ENCODE measurements around the gene CNIH3. TPM values are rescaled to one million over a fixed set of nuclear protein-coding genes. Genes with fewer than 3 reads are reported as not detected.
"Not testable (repeated sequence)": the region's sequence is repeated elsewhere in the genome, so short reads cannot be mapped to it uniquely, and the experiment has no call there.

CNIH3 gene
- total RNA-seq, result 1.7 TPM

DNA sequence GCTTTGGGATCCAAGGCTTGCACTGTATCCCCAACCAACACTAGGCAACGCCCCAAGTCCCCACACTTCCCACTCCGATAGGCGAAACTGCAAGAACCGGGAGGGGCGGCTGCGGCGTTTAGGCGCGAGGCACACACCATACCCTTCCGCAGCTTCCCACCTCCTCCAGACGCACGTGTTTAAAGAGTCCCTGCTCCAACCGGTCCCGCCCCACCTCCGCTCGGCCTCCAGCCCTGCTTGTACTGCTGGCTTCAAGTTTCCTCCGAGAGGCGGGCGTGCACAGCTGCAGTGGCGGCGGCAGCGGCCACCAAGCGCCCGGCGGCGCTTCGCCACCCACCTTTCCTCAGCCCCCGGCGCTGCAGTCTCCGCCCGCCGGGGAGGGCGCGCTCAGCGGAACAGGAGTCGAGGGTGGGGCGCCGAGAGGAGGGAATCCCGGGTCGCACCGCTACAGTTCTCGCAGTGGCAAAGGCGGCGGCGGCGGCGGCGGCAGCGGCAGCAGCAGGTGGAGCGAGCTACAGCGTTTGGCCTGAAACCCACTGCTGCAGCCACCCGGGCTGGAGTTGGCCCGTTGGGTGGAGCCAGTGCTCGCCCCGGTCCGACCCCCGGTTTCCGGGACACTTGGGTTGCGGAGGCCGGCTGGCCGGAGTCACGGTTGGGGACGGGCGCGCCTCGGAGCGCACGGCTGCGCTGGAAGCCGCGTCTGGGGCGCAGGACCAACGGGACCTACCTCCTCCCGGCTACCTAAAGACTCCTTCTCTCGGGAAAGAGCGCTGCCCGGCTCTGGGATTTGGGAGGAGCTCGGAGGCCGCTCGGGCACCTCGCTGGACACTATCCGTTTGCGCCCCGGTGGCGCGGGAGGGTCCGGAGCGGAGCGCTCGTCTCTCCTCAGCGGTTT is at the start of gene CNIH3:
Gene CNIH3, plus strand, starts transcription at position 457 of the 895 bp plus-strand sequence. CDS start 858 bp downstream, outside the sequence.
- ATAC-seq (peak; percentile 33), DNase-seq (ENCODE audit: low spot score) (no peak)

DNA sequence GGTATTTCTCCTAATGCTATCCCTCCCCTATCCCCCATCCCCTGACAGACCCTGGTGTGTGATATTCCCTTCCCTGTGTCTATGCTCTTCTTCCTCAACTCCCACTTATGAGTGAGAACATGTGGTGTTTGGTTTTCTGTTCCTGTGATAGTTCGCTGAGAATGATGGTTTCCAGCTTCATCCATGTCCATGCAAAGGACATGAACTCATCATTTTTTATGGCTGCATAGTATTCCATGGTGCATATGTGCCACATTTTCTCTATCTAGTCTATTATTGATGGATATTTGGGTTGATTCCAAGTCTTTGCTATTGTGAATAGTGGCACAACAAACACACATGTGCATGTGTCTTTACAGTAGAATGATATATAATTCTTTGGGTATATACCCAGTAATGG is 49.6 kb upstream of the CNIH3 start:
- not testable (repeated sequence) for DNase-seq (ENCODE audit: low spot score); ATAC-seq

DNA sequence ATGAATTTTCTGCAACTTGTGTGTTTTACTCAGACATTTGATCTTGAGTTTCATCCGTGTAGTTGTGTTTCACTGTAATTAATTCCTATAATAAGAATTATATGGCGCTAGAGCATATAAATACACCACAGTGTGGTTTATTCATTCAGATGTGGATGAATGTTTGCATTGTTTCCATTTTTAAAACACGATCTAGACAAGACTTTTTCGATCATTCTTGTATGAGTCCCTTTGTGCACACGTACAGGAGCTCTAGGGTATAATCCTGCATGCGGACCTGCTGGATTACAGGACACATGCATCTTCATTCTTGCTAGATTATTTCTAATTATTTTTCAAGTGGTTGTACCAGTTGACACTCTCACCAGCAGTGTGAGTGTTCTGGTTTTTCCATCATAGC is 46.8 kb upstream of the CNIH3 start:
- no peak for DNase-seq (ENCODE audit: low spot score)
- no peak for ATAC-seq

DNA sequence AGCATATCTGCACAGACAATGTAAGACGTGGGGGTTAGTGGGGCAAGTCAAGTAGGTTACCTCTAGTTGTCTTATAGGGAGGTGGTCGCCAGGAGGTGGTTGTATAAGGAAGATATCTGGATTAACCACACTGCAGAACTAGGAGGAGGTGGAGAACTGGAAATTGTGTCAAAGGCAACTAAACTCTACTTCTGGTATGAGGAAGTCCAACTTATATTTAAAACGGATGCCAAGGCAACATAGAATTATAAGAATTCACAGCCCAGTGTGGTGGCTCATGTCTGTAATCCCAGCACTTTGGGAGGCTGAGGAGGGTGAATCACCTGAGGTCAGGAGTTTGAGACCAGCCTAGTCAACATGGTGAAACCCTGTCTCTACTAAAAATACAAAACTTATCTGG is 44.1 kb upstream of the CNIH3 start:
- ATAC-seq; DNase-seq (ENCODE audit: low spot score): not testable (repeated sequence)

DNA sequence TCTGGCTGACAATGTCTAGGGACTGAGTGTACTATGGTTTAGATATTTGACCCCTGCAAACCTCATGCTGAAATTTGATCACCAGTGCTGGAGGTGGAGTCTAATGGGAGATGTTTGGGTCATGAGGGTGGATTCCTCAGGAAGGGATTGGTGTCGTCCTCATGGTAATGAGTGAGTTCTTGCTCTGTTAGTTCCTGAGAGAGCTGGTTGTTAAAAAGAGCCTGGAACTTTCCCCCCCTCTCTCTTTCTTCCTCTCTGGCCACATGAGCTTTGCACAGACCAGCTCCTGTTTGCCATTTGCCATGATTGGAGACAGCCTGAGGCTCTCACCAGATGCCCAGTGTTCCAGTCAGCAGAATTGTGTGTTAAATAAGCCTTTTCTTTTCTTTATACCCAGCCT is 36.6 kb upstream of the CNIH3 start:
- no peak for DNase-seq (ENCODE audit: low spot score)
- ATAC-seq, result no peak

DNA sequence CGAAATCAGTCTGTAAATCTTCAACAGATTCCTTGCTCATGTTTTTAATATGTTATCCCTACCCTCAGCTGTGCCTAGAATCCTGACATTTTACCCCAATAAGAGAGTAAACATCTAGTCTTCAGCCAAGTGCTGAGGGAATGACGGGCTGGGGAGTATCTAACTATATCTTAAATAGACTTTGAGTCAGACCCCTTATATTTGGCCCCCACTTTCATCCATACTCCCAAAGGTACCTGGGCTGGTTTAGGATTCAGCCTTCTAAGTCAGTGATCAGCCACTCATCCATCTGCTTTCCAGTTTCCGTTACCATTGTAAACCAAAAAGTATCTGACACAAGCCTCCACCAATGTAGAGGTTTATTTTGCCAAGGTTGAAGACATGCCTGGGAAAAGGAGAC is 36.1 kb upstream of the CNIH3 start:
- ATAC-seq (no peak), DNase-seq (ENCODE audit: low spot score) (no peak)

DNA sequence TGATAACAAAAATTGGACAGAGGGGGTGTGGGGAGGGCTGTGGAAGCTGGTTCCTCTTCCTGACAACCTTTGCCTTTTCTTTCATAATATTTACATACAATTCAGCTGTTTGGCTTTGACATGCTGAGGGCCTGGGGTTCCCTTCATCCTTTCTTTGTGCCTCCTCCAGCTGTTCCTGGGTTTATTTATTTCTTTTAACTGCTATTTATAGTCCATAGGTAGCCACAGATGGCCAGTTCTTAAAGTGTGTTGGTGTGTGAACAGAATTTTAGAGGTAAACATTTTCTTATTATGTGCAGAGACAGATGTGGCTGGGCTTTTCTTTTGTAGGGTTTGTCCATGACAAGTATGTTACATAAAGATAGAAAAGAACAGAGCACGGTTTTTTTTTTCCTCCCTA is 34.1 kb upstream of the CNIH3 start:
- ATAC-seq (no peak), DNase-seq (ENCODE audit: low spot score) (no peak)

DNA sequence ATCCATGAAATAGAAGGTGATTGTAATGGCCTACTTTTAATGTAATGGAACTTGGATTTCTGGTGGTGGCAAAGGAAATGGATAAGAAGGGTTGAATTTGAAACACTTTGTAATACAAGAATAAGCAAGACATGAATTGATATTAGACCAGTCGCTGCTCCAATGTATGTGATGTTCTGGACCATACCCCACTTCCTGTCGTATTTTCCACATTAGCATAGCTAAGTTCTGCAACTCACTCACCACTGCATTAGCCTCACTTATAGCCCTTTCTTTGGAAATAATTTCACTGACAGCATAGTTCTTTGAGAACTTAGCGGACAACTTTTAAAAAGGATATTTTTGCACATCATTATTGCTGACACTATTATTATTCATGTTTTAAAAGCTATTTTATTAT is 32.3 kb upstream of the CNIH3 start:
- DNase-seq (ENCODE audit: low spot score) (no peak), ATAC-seq (no peak)

DNA sequence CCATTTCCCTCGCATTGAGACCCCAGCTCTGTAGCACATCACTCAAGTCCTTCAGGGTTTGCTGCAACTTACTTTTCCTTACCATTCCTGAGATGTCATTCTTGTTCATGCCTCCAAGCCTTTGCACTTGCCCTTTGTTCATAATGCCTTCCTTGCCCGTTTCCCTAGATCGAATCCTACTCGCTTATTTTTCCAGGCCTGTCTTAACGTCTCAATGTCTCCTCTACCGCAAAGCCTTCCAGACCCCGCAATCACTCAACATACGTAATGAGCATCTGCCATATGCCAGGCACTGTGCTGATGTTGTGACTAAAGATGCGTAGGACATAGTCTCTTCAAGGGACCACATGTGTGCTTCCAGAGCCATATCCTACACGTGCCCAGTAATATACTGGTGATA is 31.1 kb upstream of the CNIH3 start:
- DNase-seq (ENCODE audit: low spot score) (no peak), ATAC-seq (no peak)

DNA sequence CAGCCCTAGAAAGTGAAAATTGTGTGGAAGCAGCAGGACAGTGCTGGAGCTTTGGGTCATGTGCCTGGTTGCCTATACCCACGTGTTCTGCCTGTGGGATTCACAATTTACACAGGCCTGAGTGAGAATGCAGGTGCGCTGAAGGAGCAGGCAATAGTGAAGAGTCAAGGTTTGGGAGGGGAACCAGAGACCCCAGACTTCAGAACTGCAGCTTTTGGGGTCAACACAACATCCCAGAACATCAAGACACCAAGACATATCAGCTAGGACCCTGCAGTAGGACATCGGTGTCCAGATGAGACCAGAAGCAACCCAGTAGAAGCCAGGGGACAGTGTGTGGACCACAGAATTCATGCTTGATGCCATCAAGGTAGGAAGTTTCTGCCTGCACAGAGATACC is 29.1 kb upstream of the CNIH3 start:
- DNase-seq (ENCODE audit: low spot score), result no peak
- no peak for ATAC-seq

DNA sequence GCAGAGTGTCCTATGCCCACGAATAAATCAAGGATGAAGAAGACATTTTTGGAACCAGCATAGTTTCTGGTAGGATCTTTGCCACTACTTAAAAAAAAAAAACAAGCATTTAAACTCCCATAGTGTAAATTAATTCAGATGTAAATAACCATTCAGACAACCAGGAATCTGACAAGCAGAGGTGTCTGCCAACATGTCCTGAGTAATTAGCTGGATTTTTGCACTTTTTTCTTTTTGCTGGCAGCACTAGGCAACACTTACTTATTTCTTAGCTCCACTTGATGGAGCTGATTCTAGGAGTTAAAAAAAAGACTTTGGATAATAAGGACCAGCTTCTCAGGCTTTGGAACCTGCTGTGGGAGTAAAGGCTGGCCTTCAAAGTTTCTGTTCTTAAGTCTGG is 27.6 kb upstream of the CNIH3 start:
- no peak for ATAC-seq
- no peak for DNase-seq (ENCODE audit: low spot score)

DNA sequence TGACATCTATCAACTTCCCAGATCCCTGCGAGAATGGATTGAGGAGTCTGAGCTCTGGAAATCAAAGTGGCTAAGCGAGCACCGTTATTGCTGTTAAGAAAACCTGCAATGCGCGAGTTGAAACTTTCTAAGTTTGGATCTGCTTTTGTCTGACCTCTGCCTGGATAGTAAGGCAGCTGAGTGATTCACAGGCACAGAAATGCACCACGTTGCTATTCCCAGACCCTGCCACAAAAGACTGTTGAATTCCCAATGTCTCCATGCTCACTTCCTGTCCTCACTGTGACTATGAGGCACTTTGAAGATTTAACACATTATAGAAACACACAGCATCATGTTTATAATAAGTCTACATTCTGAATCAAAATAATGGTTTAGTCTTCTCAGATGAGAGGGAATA is 27.1 kb upstream of the CNIH3 start:
- ATAC-seq (no peak), DNase-seq (ENCODE audit: low spot score) (no peak)

DNA sequence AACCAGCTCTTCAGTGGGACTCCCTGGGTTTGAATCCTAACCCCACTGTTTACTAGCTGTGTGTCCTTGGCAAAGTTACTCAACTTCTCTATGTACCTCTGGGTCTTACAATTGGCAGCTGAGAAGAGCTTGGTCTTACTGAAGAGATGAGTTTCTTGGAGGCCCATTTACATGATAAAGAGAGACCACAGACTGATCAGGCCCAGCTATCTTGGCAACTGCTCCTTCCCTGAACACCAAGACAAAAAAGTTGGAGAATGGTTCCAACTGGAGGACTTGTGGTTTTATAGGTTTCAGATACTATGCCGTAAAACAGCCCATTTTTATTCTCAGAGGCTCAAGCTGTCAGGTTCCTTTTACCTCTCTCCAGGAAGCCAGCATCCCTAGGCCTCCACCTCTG is 24.8 kb upstream of the CNIH3 start:
- no peak for ATAC-seq

DNA sequence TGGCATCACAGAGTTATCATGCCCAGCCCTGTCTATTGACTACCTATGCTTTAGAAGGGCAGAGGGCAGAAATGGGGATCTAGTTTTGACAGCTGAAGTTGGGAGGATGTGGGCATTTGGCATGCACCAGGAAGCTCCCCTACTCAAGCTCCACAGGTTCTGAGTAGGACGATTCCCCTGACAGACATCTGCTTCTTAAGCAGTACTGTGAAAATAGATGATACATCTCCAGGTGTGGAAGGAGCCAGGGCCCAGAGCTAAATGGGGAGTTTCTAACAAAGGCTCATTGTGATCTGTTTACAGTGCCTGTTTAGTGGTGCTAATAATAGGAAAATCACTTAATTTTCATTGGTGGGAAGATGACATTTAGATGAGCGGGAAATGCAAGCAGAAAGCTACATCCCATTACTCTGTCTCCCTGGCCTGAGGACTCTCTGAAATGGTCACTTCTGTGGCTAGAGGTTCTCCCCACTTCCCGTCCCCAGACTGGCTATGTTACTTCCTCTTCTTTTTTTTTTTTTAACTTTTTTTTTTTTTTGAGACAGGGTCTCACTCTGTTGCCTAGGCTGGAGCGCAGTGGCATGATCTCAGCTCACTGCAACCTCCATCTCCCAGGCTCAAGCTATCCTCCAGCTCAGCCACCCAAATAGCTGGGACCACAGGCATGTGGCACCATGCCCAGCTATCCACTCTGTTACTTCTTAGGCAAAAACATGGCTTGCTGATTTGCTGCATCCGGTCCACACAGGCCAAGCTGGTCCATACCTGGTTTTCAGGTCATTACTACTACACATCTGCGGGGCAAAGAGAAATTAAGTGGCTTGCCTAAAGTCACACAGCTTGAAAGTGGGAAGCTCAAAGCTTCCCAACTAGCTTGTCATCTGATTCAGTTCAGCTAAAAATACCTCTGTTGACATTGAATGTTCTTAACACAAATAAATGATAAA is 23.2 kb upstream of the CNIH3 start:
- no peak for ATAC-seq

More for the DNA sequence above, 24.8 kb upstream of the CNIH3 start:
- DNase-seq (ENCODE audit: low spot score), result no peak

DNA sequence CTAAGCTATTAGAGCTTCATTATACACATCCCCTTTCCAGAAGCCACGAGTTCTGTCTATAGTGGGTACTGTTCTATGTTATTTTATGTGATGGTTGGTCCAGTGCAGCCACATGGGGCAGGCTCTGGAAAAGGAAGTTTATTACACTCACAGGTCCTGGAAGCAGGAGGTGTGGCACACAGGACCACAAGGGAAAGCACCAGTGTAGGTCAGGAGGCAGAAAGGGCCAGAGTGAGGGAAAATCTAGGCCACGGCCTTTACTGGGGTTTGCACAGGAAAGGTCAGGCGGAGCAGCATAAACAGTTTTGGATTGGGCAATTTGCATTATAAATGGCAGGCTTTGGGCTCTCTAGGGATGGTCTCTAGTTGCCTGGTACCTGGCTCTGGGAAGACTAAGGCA is 21.8 kb upstream of the CNIH3 start:
- no peak for DNase-seq (ENCODE audit: low spot score)
- no peak for ATAC-seq

More for the DNA sequence above, 23.2 kb upstream of the CNIH3 start:
- no peak for DNase-seq (ENCODE audit: low spot score)

DNA sequence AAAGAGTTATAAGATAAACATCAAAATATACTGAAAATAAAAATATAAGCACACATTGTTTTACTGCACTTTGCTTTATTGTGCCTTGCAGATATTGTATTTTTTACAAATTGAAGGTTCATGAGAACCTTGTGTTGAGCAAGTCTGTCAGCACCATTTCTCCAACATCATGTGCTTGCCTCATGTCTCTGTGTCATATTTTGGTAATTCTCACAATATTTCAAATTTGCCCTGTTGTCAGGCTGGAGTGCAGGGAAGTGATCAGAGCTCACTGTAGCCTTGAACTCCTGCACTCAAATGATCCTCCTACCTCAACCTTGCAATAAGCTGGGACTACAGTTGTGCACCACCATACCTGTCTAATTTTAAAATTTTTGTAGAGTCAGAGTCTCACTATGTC is 21.3 kb upstream of the CNIH3 start:
- ATAC-seq (no peak), DNase-seq (ENCODE audit: low spot score) (no peak)

DNA sequence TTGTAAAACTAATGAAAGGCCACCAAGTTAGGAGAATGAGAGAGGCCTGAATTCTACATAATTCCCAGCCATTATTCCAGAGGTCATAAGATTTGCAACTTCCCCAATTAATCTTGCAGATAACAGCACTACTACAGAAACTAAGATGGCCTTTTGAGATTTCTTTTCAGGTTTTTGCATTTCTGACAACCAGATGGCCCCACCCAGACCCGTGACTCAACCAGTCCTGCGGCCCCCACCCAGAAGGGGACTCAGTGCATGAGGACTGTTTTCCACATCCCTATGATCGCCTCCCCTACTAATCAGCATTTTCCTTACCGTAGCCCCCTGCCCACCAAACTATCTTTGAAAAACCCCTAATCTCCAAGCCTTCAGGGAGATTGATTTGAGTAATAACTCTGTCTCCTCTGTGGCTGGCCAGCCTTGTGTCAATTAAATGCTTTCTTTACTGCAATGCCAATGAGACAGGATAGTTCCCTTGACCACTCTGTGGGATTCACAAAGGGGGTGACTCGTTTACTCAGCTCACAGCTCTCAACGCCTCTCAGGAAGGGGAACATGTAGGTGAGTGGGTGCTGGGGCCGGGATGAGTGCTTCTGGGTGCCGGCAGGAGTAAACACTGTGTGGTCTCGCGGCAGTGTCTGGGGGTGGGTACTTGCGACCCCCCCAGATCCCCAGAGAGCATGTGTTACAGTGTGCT is 10.5 kb upstream of the CNIH3 start:
- no peak for ATAC-seq
- no peak for DNase-seq (ENCODE audit: low spot score)

DNA sequence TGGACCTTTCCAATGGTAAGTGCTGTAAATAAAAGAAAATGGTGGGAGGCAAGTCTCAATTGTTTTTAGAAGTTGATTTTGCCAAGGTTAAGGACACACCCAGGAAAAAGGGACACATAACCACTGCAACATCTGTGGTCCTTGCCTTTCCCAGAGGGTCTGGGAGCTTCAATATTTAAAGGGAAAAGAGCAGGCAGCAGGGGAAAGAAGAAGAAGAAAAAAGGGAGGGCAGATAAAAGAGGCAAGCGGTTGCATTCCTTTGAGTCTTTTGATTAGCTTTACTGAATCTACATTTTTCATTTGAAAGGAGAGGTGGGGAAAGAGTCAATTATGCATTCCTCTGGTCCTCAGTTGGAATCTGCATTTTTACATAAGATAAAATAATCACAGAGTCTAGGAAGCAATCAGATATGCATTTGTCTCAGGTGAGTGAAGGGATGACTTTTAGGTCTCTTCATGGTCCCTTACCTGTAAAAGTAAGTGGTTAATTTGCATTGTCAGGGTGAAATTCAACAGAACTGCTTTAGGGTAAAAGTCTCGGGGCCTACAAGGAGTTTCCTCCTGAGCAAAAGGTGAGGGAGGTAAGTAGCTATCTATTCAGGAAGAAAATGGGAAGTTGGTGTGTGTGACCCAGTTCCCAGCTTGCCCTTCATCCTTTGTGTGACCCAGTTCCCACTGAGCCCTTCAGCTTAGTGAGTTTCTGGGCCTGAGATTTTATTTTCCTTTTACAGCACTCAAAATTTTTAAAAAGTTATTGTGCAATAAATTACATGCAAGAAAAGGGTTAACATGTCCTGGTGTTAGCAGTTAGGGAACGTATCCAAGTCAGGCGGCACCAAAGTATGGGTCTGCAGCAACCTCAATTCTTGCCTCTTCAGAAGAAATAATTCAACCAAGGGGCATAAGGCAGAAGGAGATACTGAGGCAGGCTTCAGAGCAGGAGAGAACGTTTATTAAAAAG is 8.6 kb upstream of the CNIH3 start:
- DNase-seq (ENCODE audit: low spot score) (no peak), ATAC-seq (no peak)

DNA sequence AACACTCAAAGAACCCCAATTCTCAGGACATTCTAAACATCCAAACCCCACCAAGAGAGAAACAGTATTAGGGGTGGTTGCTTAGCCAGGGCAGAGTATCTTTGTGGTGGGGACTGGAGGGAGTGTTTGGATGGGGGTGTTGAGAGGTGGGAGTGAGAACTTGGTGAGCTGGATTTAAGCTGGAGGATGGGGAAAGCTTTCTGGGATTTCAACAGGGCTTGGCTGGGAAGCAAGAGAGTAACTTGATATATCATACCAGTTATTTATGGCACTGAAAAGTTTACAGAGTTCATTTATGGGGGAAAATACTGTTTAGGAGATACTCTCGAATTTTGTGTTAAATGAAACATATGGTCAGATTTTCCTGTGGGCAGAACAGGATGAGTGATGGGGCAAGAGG is 6.8 kb upstream of the CNIH3 start:
- no peak for DNase-seq (ENCODE audit: low spot score)

DNA sequence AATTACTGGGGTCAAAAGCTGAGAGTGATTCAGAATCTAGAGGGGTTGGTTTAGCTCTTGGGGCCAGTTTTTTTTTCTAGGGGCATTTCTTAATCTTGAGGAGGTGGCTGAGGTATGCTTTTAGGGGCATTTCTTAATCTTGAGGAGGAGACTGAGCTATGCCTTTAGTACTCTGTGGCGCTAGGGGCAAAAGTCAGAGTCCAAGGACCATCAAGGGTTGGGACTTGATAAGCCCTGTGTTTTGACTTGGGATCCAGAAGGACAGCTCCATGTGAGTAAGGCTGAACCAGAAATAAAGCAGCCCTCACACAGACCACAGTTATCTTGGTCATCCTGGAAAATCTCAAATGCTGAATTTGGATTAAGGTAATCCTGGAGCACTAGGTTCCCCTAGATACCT is 3.9 kb upstream of the CNIH3 start:
- DNase-seq (ENCODE audit: low spot score) (no peak), ATAC-seq (no peak)

More for the DNA sequence above, 6.8 kb upstream of the CNIH3 start:
- ATAC-seq, result no peak
